Thymus (tissue), 11 donors: ENCODE results near the gene DNAJC1. TPM values are rescaled to one million over a fixed set of nuclear protein-coding genes. Genes with fewer than 3 reads are reported as not detected.
A peak's percentile ranks its signal among the peaks of the same experiment; 100 is the strongest.
"Not testable (repeated sequence)": the region's sequence is repeated elsewhere in the genome, so short reads cannot be mapped to it uniquely, and the experiment has no call there.

Source experiments
- DNase-seq, 9 donors: peaks; one replicate each; pipeline ENCODE4 v3.0.0-alpha.2; 2013; ENCODE audit warnings: low spot score in 9 of 9, low read depth in 6 of 9, missing footprints in 1 of 9
- H3K27ac ChIP-seq, 2 donors: one replicate each; pipeline ENCODE4 v1.5.1; 2013; ENCODE audit warnings: control low read depth in 1 of 2, low read depth in 1 of 2, low read length in 1 of 2, mild to moderate bottlenecking in 1 of 2, moderate library complexity in 1 of 2
- H3K27me3 ChIP-seq, 2 donors: one replicate each; pipeline ENCODE4 v1.5.1; 2013; ENCODE audit warnings: low read length in 1 of 2; ENCODE audit not compliant: control insufficient read depth in 2 of 2, insufficient read depth in 1 of 2
- H3K36me3 ChIP-seq, 2 donors: one replicate each; pipeline ENCODE4 v1.5.1; 2013; ENCODE audit warnings: low read length in 1 of 2, mild to moderate bottlenecking in 1 of 2, moderate library complexity in 1 of 2; ENCODE audit not compliant: control insufficient read depth in 2 of 2, insufficient read depth in 2 of 2
- H3K4me1 ChIP-seq, 2 donors: one replicate each; pipeline ENCODE4 v1.5.1; 2013; ENCODE audit warnings: low read length in 2 of 2; ENCODE audit not compliant: control insufficient read depth in 2 of 2, insufficient read depth in 2 of 2
- H3K4me3 ChIP-seq, 2 donors: one replicate each; pipeline ENCODE4 v1.5.1; 2013; ENCODE audit warnings: low read length in 2 of 2, control low read depth in 1 of 2, mild to moderate bottlenecking in 1 of 2
- H3K9me3 ChIP-seq, 2 donors: one replicate each; pipeline ENCODE4 v1.5.1; 2013; ENCODE audit warnings: low read length in 1 of 2, mild to moderate bottlenecking in 1 of 2; ENCODE audit not compliant: control insufficient read depth in 2 of 2, insufficient read depth in 1 of 2
- WGBS: extraction: QIAGEN DNeasy Blood & Tissue Kit; methylation state at CpG from one replicate; pipeline ENCODE4 v1.1.7; 2013; 5-methylcytosine and 5-hydroxymethylcytosine counted together
- polyA plus RNA-seq: library from polyadenylated mRNA; stranded (reverse); fragments of 200-250 nt; gene quantifications from one replicate; pipeline ENCODE4 v1.2.3, GENCODE V29; 2013
- total RNA-seq: library from RNA; stranded (reverse); fragments of 120-200 nt; gene quantifications from one replicate; pipeline ENCODE4 v1.2.4, GENCODE V29; 2013
- donor health status: healthy.

DNAJC1 gene
- total and polyA plus RNA-seq, 2 donors: 19.9 to 23.2 TPM

GRCh38 chr10:21872771-21873170 is 130.8 kb downstream of the DNAJC1 start:
- not testable (repeated sequence) for H3K36me3 ChIP-seq, H3K27ac ChIP-seq, H3K4me3 ChIP-seq, H3K4me1 ChIP-seq, H3K27me3 ChIP-seq, DNase-seq
- WGBS: 98% methylated on average over 11 of the region's 11 CpGs
- H3K9me3 ChIP-seq: peaks cover 0 to 10% of the 10 kb centered on the region in 2 donors

DNA sequence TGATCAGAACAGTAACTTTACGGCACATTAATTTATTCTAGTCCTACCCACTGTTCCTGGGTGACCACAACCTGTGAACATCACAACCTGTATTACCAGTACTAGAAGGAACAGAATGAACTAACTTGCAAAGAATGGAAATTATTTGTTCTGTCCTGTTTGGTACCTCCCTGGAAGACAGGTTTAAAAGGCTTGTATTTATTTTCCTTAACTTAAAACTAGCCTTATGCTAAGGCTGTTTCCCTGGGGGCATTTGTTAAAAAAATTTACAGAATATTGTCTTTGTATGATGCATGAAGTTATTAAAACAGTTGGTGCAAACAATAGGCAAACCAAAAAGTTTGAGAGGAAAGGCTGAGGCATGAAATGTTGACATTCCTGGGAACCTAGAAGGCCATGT is 132.7 kb downstream of the DNAJC1 start:
- H3K36me3 ChIP-seq: no peaks in the 10 kb centered on the region
- no peaks in the 10 kb centered on the region for H3K4me1 ChIP-seq
- peaks cover 0 to 10% of the 10 kb centered on the region in 2 donors for H3K9me3 ChIP-seq
- DNase-seq: no peak
- 98% methylated on average over 1 of the region's 1 CpG for WGBS
- no peaks in the 10 kb centered on the region for H3K27me3 ChIP-seq
- H3K27ac ChIP-seq: no peak overlapping the region
- H3K4me3 ChIP-seq: no peak overlapping the region

- H3K9me3 ChIP-seq: peaks cover 0 to 10% of the 10 kb centered on the region in 2 donors
- not testable (repeated sequence) for H3K4me1 ChIP-seq, H3K4me3 ChIP-seq, H3K27me3 ChIP-seq, H3K36me3 ChIP-seq, DNase-seq, H3K27ac ChIP-seq
- WGBS: 100% methylated on average over 2 of the region's 2 CpGs
These were observed 134.4 kb downstream of the DNAJC1 start for GRCh38 chr10:21869087-21869486.

- no peaks in the 10 kb centered on the region for H3K9me3 ChIP-seq
- peak in 1 of 9 donors; percentile 4 for DNase-seq
- H3K36me3 ChIP-seq: no peaks in the 10 kb centered on the region
- no peak overlapping the region for H3K4me3 ChIP-seq
- no peak overlapping the region for H3K27ac ChIP-seq
- no peaks in the 10 kb centered on the region for H3K4me1 ChIP-seq
- H3K27me3 ChIP-seq: no peaks in the 10 kb centered on the region
- 96% methylated on average over 1 of the region's 1 CpG for WGBS
These were observed 142.8 kb downstream of the DNAJC1 start for GRCh38 chr10:21860718-21861117.

DNA sequence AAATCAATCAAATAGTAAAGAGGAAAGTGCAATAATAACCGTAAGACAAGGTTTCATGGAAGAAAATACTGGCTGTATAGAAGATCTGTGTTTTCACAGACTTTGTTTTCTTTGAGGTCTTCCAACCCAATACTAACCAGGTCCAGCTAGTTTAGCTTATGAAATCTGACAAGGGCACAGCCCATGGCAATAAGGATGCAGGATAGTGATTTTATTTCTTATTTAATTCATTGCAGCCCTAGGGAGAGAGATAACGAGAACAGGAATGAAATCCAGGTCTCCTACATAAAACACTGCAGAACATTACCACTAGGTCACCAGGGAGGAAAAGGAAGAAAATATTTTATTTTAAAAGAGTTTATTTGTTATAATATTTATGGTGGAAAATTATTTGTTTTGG is 145.1 kb downstream of the DNAJC1 start:
- no peaks in the 10 kb centered on the region for H3K4me1 ChIP-seq
- DNase-seq: no peak
- H3K27ac ChIP-seq: no peak overlapping the region
- H3K9me3 ChIP-seq: no peaks in the 10 kb centered on the region
- no peaks in the 10 kb centered on the region for H3K36me3 ChIP-seq
- no peak overlapping the region for H3K4me3 ChIP-seq
- 50% methylated on average over 2 of the region's 2 CpGs for WGBS
- no peaks in the 10 kb centered on the region for H3K27me3 ChIP-seq

GRCh38 chr10:21849607-21850006 is 153.9 kb downstream of the DNAJC1 start:
- DNase-seq: peak in 1 of 9 donors; percentile 6
- Histone ChIP-seq H3K27ac (no peak overlapping the region), H3K4me1 (no peaks in the 10 kb centered on the region), H3K9me3 (peaks cover 0 to 3% of the 10 kb centered on the region in 2 donors), H3K36me3 (no peaks in the 10 kb centered on the region), H3K4me3 (no peak overlapping the region), H3K27me3 (no peaks in the 10 kb centered on the region)
- WGBS: 92% methylated on average over 1 of the region's 1 CpG

DNA sequence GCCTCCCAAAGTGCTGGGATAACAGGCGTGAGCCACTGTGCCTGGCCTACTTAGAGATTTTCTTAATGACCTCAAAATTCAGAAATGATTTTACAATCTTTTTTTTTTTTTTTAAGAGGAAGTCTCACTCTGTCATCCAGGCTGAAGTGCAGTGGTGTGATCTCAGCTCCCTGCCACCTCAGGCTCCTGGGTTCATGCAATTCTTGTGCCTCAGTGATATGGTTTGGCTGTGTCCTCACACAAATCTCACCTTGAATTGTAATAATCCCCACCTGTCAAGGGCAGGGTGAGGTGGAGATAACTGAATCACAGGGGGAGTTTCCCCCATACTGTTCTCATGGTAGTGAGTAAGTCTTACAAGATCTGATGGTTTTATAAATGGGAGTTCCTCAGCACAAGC is 159.9 kb downstream of the DNAJC1 start:
- Histone ChIP-seq H3K4me1 (no peaks in the 10 kb centered on the region), H3K9me3 (no peaks in the 10 kb centered on the region), H3K36me3 (no peaks in the 10 kb centered on the region), H3K4me3 (no peak overlapping the region), H3K27me3 (no peaks in the 10 kb centered on the region), H3K27ac (no peak overlapping the region)
- DNase-seq: no peak
- 98% methylated on average over 1 of the region's 1 CpG for WGBS

DNA sequence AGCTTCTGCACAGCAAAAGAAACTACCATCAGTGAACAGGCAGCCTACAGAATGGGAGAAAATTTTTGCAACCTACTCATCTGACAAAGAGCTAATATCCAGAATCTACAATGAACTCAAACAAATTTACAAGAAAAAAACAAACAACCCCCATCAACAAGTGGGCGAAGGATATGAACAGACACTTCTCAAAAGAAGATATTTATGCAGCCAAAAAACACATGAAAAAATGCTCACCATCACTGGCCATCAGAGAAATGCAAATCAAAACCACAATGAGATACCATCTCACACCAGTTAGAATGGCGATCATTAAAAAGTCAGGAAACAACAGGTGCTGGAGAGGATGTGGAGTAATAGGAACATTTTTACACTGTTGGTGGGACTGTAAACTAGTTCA is 162.3 kb downstream of the DNAJC1 start:
- H3K9me3 ChIP-seq, H3K27me3 ChIP-seq, H3K36me3 ChIP-seq, H3K27ac ChIP-seq, H3K4me1 ChIP-seq, H3K4me3 ChIP-seq, DNase-seq: not testable (repeated sequence)
- 98% methylated on average over 2 of the region's 2 CpGs for WGBS

DNA sequence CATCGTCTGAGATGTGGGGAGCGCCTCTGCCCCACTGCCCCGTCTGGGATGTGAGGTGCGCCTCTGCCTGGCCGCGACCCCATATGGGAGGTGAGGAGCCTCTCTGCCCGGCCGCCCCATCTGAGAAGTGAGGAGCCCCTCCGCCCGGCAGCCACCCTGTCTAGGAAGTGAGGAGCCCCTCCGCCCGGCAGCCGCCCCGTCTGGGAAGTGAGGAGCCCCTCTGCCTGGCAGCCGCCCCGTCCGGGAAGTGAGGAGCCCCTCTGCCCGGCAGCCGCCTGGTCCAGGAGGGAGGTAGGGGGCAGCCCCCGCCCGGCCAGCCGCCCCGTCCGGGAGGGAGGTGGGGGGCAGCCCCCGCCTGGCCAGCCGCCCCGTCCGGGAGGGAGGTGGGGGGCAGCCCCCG is 166.0 kb downstream of the DNAJC1 start:
- H3K27ac ChIP-seq, H3K4me3 ChIP-seq, DNase-seq, H3K27me3 ChIP-seq, H3K36me3 ChIP-seq, H3K4me1 ChIP-seq: not testable (repeated sequence)
- WGBS: 97% methylated on average over 27 of the region's 29 CpGs
- peaks cover 0 to 29% of the 10 kb centered on the region in 2 donors for H3K9me3 ChIP-seq

DNA sequence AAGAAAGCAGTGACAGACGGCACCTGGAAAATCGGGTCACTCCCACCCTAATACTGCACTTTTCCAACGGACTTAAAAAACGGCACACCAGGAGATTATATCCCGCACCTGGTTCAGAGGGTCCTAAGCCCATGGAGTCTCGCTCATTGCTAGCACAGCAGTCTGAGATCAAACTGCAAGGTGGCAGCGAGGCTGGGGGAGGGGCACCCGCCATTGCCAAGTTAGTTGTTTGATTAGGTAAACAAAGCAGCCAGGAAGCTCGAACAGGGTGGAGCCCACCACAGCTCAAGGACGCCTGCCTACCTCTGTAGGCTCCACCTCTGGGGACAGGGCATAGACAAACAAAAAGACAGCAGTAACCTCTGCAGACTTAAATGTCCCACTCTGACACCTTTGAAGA is 169.0 kb downstream of the DNAJC1 start:
- not testable (repeated sequence) for H3K36me3 ChIP-seq, H3K27ac ChIP-seq, H3K4me3 ChIP-seq, H3K27me3 ChIP-seq, H3K4me1 ChIP-seq, DNase-seq
- WGBS: 95% methylated on average over 10 of the region's 10 CpGs
- H3K9me3 ChIP-seq: peaks cover 0 to 34% of the 10 kb centered on the region in 2 donors
